MM.1S (cell line): ENCODE measurements around the gene ENOX1.

ENCODE experiments used
- DNase-seq: peaks from one replicate; pipeline ENCODE4 v3.0.0-alpha.2; 2015
- H2AFZ ChIP-seq: fragments of 300-600 bp; sonication (generic); 2 replicates; pipeline ENCODE4 v1.6.0; 2016; ENCODE audit warnings: antibody characterized with exemption, low read length
- H3F3A ChIP-seq: fragments of 300-600 bp; sonication (generic); 2 replicates; pipeline ENCODE4 v1.6.1; 2016; ENCODE audit warnings: mild to moderate bottlenecking, antibody characterized with exemption, low read length, moderate library complexity, mixed read lengths; ENCODE audit not compliant: insufficient read depth
- H3K27ac ChIP-seq: fragments of 300-600 bp; sonication (generic); 2 replicates; pipeline ENCODE4 v1.5.1; 2016; ENCODE audit warnings: mild to moderate bottlenecking, low read length
- H3K27me3 ChIP-seq: fragments of 300-600 bp; sonication (generic); replicated peaks from 2 replicates; pipeline ENCODE4 v1.6.0; 2016; ENCODE audit warnings: low read length; ENCODE audit not compliant: insufficient read depth
- H3K36me3 ChIP-seq: fragments of 300-600 bp; sonication (generic); replicated peaks from 2 replicates; pipeline ENCODE4 v1.6.1; 2016; ENCODE audit warnings: mild to moderate bottlenecking, low read length, mixed read lengths; ENCODE audit not compliant: insufficient read depth
- H3K4me1 ChIP-seq: fragments of 300-600 bp; sonication (generic); 2 replicates; pipeline ENCODE4 v1.6.1; 2016; ENCODE audit warnings: low read length, mixed read lengths
- H3K4me2 ChIP-seq: fragments of 300-600 bp; sonication (generic); 2 replicates; pipeline ENCODE4 v1.6.0; 2016; ENCODE audit warnings: low read depth, low read length
- H3K4me3 ChIP-seq: fragments of 300-600 bp; sonication (generic); 2 replicates; pipeline ENCODE4 v1.5.1; 2016; ENCODE audit warnings: low read length, mixed read lengths
- H3K79me2 ChIP-seq: fragments of 300-600 bp; sonication (generic); 2 replicates; pipeline ENCODE4 v1.6.1; 2016; ENCODE audit warnings: mixed run types, low read length, mixed read lengths
- H3K9ac ChIP-seq: fragments of 300-600 bp; sonication (generic); 2 replicates; pipeline ENCODE4 v1.6.1; 2016; ENCODE audit warnings: low read length, mixed read lengths
- H3K9me2 ChIP-seq: fragments of 300-600 bp; sonication (generic); replicated peaks from 2 replicates; pipeline ENCODE4 v1.6.1; 2016; ENCODE audit warnings: mild to moderate bottlenecking, low read length, mixed read lengths; ENCODE audit not compliant: insufficient read depth
- H3K9me3 ChIP-seq: fragments of 300-600 bp; sonication (generic); replicated peaks from 2 replicates; pipeline ENCODE4 v1.6.1; 2016; ENCODE audit warnings: mild to moderate bottlenecking, low read length, mixed read lengths; ENCODE audit not compliant: insufficient read depth
- H4K20me1 ChIP-seq: fragments of 300-600 bp; sonication (generic); 2 replicates; pipeline ENCODE4 v1.6.1; 2016; ENCODE audit warnings: mild to moderate bottlenecking, low read length, moderate library complexity, mixed read lengths; ENCODE audit not compliant: insufficient read depth
- EZH2 ChIP-seq: fragments of 300-600 bp; sonication (generic); optimal IDR thresholded peaks from 2 replicates; pipeline ENCODE3; 2017; ENCODE audit warnings: low read depth, mild to moderate bottlenecking, antibody characterized with exemption, low read length, mixed read lengths
- EZH2phosphoT487 ChIP-seq: fragments of 300-600 bp; sonication (generic); IDR thresholded peaks from 2 replicates; pipeline ENCODE4 v1.6.1; 2018; ENCODE audit warnings: antibody characterized with exemption, low read length
- TF ChIP-seq, protein P1 (sequence below): fragments of 300-600 bp; sonication (generic); IDR thresholded peaks from 2 replicates; pipeline ENCODE4 v1.5.1; 2016; ENCODE audit warnings: antibody characterized with exemption, low read length, mixed read lengths

The ENOX1 gene

DNA sequence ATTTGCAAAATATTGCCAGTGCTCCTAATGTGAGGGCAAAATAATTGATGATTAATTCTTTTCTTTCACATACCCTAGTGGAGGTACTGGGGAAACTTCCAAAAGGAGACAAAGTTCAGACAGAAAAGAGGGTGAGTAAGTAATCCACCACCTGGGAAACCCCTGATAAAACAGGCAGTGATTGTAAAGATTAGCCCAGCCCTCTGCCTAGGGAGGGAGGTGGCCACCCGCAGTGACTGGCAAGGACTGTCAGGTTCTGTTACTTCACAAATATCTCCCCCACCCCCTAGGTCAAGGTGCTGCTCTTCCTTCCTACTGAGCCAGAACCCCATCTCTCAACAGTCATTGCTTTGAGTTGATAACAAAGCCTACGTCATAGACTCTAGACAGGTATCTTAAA is 523.7 kb downstream of the ENOX1 start:
- Histone ChIP-seq H3K4me2 (no peak overlapping the region), H3K79me2 (no peaks in the 10 kb centered on the region), H2AFZ (no peak overlapping the region), H3K27ac (no peak overlapping the region), H3K4me1 (no peaks in the 10 kb centered on the region), H3K27me3 (no peaks in the 10 kb centered on the region), H3K9me2 (no peaks in the 10 kb centered on the region), H3K9me3 (no peaks in the 10 kb centered on the region), H3K9ac (no peak overlapping the region), H3F3A (no peaks in the 10 kb centered on the region), H4K20me1 (no peaks in the 10 kb centered on the region), H3K4me3 (no peak overlapping the region), H3K36me3 (no peaks in the 10 kb centered on the region)
- no peak for DNase-seq
- TF ChIP-seq EZH2phosphoT487 = no peak
- TF ChIP-seq EZH2 = no peak

DNA sequence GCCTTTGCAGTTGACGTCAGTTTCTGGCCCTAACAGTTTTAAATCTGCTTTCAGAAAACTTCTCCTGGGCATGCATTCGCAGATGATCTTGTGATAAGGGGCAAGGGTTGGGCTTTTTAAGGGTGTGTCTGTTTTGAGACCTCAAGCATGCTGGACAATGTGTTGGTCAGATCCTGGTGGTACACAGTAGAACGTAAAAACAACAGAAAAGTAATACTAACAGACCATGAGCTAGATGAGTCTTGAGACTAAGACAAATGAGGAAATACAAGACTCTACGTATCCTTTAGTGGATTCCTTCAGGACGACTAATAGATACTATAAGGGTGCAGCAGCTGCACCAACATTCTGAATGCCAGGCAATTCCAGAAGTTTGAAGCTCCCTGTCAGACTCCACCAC is 525.8 kb downstream of the ENOX1 start:
- Histone ChIP-seq H3K4me3 (no peak overlapping the region), H2AFZ (no peak overlapping the region), H3F3A (no peaks in the 10 kb centered on the region), H3K27me3 (no peaks in the 10 kb centered on the region), H3K4me1 (no peaks in the 10 kb centered on the region), H3K9me3 (no peaks in the 10 kb centered on the region), H4K20me1 (no peaks in the 10 kb centered on the region), H3K36me3 (no peaks in the 10 kb centered on the region), H3K27ac (no peak overlapping the region), H3K4me2 (no peak overlapping the region), H3K9ac (no peak overlapping the region), H3K9me2 (no peaks in the 10 kb centered on the region), H3K79me2 (no peaks in the 10 kb centered on the region)
- no peak for DNase-seq
- TF ChIP-seq EZH2phosphoT487 = no peak
- TF ChIP-seq, protein P1, sequence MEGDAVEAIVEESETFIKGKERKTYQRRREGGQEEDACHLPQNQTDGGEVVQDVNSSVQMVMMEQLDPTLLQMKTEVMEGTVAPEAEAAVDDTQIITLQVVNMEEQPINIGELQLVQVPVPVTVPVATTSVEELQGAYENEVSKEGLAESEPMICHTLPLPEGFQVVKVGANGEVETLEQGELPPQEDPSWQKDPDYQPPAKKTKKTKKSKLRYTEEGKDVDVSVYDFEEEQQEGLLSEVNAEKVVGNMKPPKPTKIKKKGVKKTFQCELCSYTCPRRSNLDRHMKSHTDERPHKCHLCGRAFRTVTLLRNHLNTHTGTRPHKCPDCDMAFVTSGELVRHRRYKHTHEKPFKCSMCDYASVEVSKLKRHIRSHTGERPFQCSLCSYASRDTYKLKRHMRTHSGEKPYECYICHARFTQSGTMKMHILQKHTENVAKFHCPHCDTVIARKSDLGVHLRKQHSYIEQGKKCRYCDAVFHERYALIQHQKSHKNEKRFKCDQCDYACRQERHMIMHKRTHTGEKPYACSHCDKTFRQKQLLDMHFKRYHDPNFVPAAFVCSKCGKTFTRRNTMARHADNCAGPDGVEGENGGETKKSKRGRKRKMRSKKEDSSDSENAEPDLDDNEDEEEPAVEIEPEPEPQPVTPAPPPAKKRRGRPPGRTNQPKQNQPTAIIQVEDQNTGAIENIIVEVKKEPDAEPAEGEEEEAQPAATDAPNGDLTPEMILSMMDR = no peak
- no peak for TF ChIP-seq EZH2

DNA sequence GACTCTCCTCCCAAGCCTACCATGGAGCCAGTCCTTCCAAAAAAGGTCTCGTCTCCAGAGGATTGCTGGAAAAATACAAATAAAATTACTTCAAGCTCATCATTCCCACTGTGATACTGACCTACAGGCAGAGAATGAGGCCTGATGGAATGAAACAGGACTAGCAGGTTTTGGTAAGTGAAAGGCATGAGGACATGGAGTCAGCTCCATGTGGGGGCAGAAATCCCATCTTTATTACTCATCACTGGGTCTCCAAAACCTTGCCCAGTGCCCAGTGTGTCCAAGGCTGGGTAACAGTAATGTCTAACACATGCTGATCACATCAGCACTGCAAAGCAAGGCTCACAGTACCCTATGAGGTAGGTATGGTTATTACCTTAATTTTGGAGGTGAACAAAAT is 528.0 kb downstream of the ENOX1 start:
- Histone ChIP-seq H3K9ac (no peak overlapping the region), H3K36me3 (no peaks in the 10 kb centered on the region), H2AFZ (no peak overlapping the region), H3F3A (no peaks in the 10 kb centered on the region), H4K20me1 (no peaks in the 10 kb centered on the region), H3K79me2 (no peaks in the 10 kb centered on the region), H3K27me3 (no peaks in the 10 kb centered on the region), H3K4me2 (no peak overlapping the region), H3K9me2 (no peaks in the 10 kb centered on the region), H3K4me1 (no peaks in the 10 kb centered on the region), H3K4me3 (no peak overlapping the region), H3K27ac (no peak overlapping the region), H3K9me3 (no peaks in the 10 kb centered on the region)
- TF ChIP-seq EZH2 (no peak), EZH2phosphoT487 (no peak)
- TF ChIP-seq, protein P1 = no peak
- no peak for DNase-seq

DNA sequence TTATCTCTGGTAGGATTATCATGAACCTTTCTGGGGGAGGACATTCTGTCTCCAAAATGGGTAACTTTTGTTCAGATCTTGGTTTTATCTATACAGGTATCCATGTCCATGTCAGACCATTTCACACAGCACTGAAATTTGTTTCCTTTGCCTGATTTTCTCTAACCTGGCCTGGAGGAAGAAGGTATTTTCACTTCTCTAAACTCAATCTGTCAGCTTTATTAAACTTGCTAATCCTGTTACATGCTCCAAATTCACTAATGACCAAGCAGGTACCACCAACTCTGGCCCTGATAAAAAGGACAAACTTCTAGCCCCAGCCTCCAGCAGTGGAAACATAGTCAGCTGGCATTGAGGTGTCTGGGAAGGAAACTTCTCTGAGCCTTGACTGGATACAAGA is 529.0 kb downstream of the ENOX1 start:
- Histone ChIP-seq H3K9me2 (no peaks in the 10 kb centered on the region), H3K79me2 (no peaks in the 10 kb centered on the region), H3F3A (no peaks in the 10 kb centered on the region), H3K36me3 (no peaks in the 10 kb centered on the region), H2AFZ (no peak overlapping the region), H3K4me3 (no peak overlapping the region), H3K9me3 (no peaks in the 10 kb centered on the region), H4K20me1 (no peaks in the 10 kb centered on the region), H3K9ac (no peak overlapping the region), H3K4me2 (no peak overlapping the region), H3K27ac (no peak overlapping the region), H3K4me1 (no peaks in the 10 kb centered on the region), H3K27me3 (no peaks in the 10 kb centered on the region)
- TF ChIP-seq EZH2phosphoT487 = no peak
- no peak for TF ChIP-seq EZH2
- TF ChIP-seq, protein P1 = no peak
- DNase-seq = no peak
